MCF 10A (cell line): Measurements from ENCODE around the gene PPP1R15A. TPM values are rescaled to one million over a fixed set of nuclear protein-coding genes. Genes with fewer than 3 reads are reported as not detected.
"Not testable (repeated sequence)": the region's sequence is repeated elsewhere in the genome, so short reads cannot be mapped to it uniquely, and the experiment has no call there.

Experiments
- BruUV-seq: library from RNA; stranded (reverse); fragments of 400-500 nt; replicated peaks from 2 replicates; lab custom pipeline; 2021; lab: Mats Ljungman, UMichigan
- CTCF ChIA-PET: fragments of 300-600 bp; sonication (Branson Sonifier 250); formaldehyde crosslinking; extraction: SDS; loops from one replicate; lab custom pipeline; 2021; ENCODE audit warnings: antibody characterized with exemption, inconsistent platforms; lab: Yijun Ruan, JAX
- POLR2A ChIA-PET: fragments of 300-600, 350-650 bp; sonication (Branson Sonifier 250); formaldehyde crosslinking; extraction: SDS; loops from one replicate; lab custom pipeline; 2020; ENCODE audit warnings: antibody characterized with exemption, inconsistent platforms; lab: Yijun Ruan, JAX
- DNase-seq: peaks from one replicate; pipeline ENCODE4 v3.0.0-alpha.2; 2018; ENCODE audit not compliant: unreplicated experiment
- H3K27ac Mint-ChIP-seq: one replicate; pipeline ENCODE4 v1.8.0; 2022; ENCODE audit warnings: mild to moderate bottlenecking, low read depth, mixed read lengths; ENCODE audit not compliant: unreplicated experiment
- H3K27me3 Mint-ChIP-seq: one replicate; pipeline ENCODE4 v1.8.0; 2022; ENCODE audit warnings: mixed read lengths; ENCODE audit not compliant: insufficient read depth, unreplicated experiment
- H3K36me3 Mint-ChIP-seq: one replicate; pipeline ENCODE4 v1.8.0; 2022; ENCODE audit warnings: mild to moderate bottlenecking, moderate library complexity, mixed read lengths; ENCODE audit not compliant: insufficient read depth, unreplicated experiment
- H3K4me1 Mint-ChIP-seq: one replicate; pipeline ENCODE4 v1.8.0; 2022; ENCODE audit warnings: mixed read lengths; ENCODE audit not compliant: insufficient read depth, unreplicated experiment
- H3K4me3 Mint-ChIP-seq: one replicate; pipeline ENCODE4 v1.8.0; 2022; ENCODE audit warnings: mild to moderate bottlenecking, moderate library complexity, mixed read lengths; ENCODE audit not compliant: unreplicated experiment
- H3K9me3 Mint-ChIP-seq: one replicate; pipeline ENCODE4 v1.8.0; 2022; ENCODE audit warnings: mixed read lengths; ENCODE audit not compliant: unreplicated experiment
- intact Hi-C: fragments of 100-400 bp; cut with micrococcal nuclease; formaldehyde crosslinking; loops from 2 replicates; pipeline ENCODE4 v1.14.1; 2022
- total RNA-seq: library from RNA; stranded (reverse); gene quantifications from 2 replicates; pipeline ENCODE4 v1.2.3, GENCODE V29; 2022
- TF ChIP-seq, protein P1 (sequence below): fragments of 200-600 bp; IDR thresholded peaks from one replicate; pipeline ENCODE4 v1.8.0; 2022; ENCODE audit warnings: antibody characterized with exemption, mild to moderate bottlenecking; ENCODE audit not compliant: unreplicated experiment

The PPP1R15A gene
- total RNA-seq, 1 experiment from 2014 or later, result 207 TPM

DNA sequence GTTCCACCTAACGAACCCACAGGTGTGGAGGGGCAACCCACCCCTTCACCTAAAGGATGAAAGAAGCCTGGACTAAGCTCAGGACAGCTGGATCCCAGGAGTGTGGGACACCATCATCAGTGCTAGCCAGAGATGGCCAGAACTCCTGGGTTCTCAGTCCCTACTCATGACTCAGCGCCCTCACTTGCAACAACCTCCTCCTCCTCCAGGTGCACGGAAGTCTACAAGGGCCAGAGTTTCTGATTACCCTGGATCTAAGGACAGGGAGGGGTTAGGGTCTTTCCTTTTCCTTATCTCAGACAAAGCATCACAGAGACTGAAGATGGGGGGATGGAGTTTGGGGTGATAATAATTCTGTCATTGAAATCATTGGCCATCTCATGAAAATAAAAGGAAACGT, 18.3 kb downstream of the PPP1R15A start:
- Mint-ChIP-seq H3K36me3 (no peaks in the 10 kb centered on the region), H3K4me3 (no peak overlapping the region), H3K27me3 (no peaks in the 10 kb centered on the region), H3K4me1 (no peaks in the 10 kb centered on the region), H3K9me3 (no peaks in the 10 kb centered on the region), H3K27ac (no peak overlapping the region)
- CTCF ChIA-PET, result no interaction called here
- no TSS peak for BruUV-seq
- POLR2A ChIA-PET, result no interaction called here
- DNase-seq, result no peak
- TF ChIP-seq, protein P1, sequence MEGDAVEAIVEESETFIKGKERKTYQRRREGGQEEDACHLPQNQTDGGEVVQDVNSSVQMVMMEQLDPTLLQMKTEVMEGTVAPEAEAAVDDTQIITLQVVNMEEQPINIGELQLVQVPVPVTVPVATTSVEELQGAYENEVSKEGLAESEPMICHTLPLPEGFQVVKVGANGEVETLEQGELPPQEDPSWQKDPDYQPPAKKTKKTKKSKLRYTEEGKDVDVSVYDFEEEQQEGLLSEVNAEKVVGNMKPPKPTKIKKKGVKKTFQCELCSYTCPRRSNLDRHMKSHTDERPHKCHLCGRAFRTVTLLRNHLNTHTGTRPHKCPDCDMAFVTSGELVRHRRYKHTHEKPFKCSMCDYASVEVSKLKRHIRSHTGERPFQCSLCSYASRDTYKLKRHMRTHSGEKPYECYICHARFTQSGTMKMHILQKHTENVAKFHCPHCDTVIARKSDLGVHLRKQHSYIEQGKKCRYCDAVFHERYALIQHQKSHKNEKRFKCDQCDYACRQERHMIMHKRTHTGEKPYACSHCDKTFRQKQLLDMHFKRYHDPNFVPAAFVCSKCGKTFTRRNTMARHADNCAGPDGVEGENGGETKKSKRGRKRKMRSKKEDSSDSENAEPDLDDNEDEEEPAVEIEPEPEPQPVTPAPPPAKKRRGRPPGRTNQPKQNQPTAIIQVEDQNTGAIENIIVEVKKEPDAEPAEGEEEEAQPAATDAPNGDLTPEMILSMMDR, result no peak
- intact Hi-C loops, result no loop called here

GRCh38 chr19:48895226-48895625, 23.0 kb downstream of the PPP1R15A start:
- TF ChIP-seq, protein P1, result no peak
- BruUV-seq, result no TSS peak
- ChIA-PET CTCF (interaction anchor here (0.6 kb wide), 1 partner anchor 9 kb away, joined by 4 read pairs; no protein-coding TSS in a partner anchor), POLR2A (interaction anchor here (1.2 kb wide), 1 partner anchor 14 kb away, joined by 4 read pairs; no protein-coding TSS in a partner anchor)
- Mint-ChIP-seq H3K27ac (no peak overlapping the region), H3K9me3 (no peaks in the 10 kb centered on the region), H3K36me3 (no peaks in the 10 kb centered on the region), H3K4me1 (peaks cover 2% of the 10 kb centered on the region), H3K27me3 (no peaks in the 10 kb centered on the region), H3K4me3 (no peak overlapping the region)
- intact Hi-C loops, result no loop called here
- DNase-seq, result no peak

DNA sequence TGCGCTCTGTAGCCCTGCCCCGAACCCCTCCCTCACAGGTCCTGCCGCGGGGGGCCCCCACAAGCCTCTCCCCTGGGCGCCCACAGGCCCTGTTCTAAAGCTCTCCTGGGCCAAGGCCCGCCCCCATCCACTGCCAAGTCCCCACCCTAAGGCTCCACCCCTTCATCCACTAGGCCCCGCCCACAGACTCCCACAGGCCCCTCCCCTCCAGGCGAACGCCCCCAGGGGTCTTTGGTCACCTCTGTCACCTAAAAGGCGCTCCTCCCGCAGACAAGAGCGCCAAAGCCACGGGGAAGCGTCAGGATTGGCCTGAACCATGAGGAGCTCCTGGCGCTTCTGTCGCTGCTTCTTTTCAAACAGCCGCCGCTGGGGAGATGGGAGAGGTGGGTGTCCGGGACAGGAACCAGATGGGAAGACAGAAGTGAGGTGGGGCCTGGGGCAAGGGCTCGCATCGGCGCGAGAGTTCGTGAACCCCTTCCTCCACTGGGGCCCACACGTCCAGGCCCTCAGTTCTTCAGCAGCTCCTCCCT, 24.0 kb downstream of the PPP1R15A start:
- no peaks in the 10 kb centered on the region for H3K9me3 Mint-ChIP-seq
- CTCF ChIA-PET, result no interaction called here
- H3K27me3 Mint-ChIP-seq, result no peaks in the 10 kb centered on the region
- H3K4me1 Mint-ChIP-seq, result peaks cover 7% of the 10 kb centered on the region
- TF ChIP-seq, protein P1, result no peak
- POLR2A ChIA-PET, result interaction anchor here (1.2 to 1.3 kb wide), 2 partner anchors 15 to 158 kb away, joined by 3 to 4 read pairs; no protein-coding TSS in a partner anchor
- intact Hi-C loops, result no loop called here
- DNase-seq, result no peak
- H3K27ac Mint-ChIP-seq, result no peak overlapping the region
- BruUV-seq, result no TSS peak
- peaks cover 5% of the 10 kb centered on the region for H3K36me3 Mint-ChIP-seq
- no peak overlapping the region for H3K4me3 Mint-ChIP-seq

DNA sequence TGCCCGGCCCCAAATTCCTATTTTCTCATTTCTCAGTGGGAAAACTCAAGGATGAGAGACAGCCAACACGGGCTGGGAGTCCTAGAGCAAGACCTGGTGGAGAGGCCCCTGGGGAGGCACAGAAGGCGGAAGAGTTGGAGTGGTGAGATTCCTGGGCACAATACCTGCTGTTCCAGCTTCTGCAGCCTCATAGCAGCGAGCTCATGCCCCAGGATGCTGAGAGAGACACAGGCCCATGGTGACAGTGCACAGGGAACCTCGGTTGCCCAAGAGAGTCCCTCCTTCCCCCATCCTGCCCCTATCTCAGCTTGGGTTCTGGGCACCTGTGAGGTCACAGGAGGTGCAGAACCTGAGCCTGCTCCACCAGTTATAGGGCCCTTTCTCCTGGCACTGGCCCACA, 25.0 kb downstream of the PPP1R15A start:
- Mint-ChIP-seq H3K36me3 (peaks cover 8% of the 10 kb centered on the region), H3K4me1 (peaks cover 9% of the 10 kb centered on the region), H3K9me3 (peaks cover under 1% of the 10 kb centered on the region), H3K27me3 (no peaks in the 10 kb centered on the region), H3K27ac (no peak overlapping the region), H3K4me3 (no peak overlapping the region)
- ChIA-PET CTCF (no interaction called here), POLR2A (interaction anchor here (0.6 to 1.3 kb wide), 2 partner anchors 159 to 669 kb away, joined by 3 read pairs; no protein-coding TSS in a partner anchor)
- BruUV-seq, result no TSS peak
- intact Hi-C loops, result no loop called here
- no peak for DNase-seq
- TF ChIP-seq, protein P1, result no peak

GRCh38 chr19:48899386-48899749, 27.1 kb downstream of the PPP1R15A start:
- peak overlapping the region; percentile 87 for H3K27ac Mint-ChIP-seq
- H3K4me1 Mint-ChIP-seq, result peaks cover 14% of the 10 kb centered on the region
- H3K4me3 Mint-ChIP-seq, result peak overlapping the region; percentile 99
- H3K27me3 Mint-ChIP-seq, intact Hi-C loops, DNase-seq, BruUV-seq, H3K9me3 Mint-ChIP-seq: not testable (repeated sequence)
- H3K36me3 Mint-ChIP-seq, result peaks cover 16% of the 10 kb centered on the region
- POLR2A ChIA-PET, result interaction anchor here (0.7 to 3.7 kb wide), 10 partner anchors 20 to 158 kb away, joined by 3 to 32 read pairs (median 6); partner anchors contain the start of genes CGB7, FTL and PPP1R15A
- CTCF ChIA-PET, result interaction anchor here (1.0 kb wide), 1 partner anchor 57 kb away, joined by 4 read pairs; no protein-coding TSS in a partner anchor
